ENCODE data around the gene GSG1L. TPM values are rescaled to one million over a fixed set of nuclear protein-coding genes. Genes with fewer than 3 reads are reported as not detected.

Gene GSG1L
- total RNA-seq, 1 experiment from 2014 or later, result not detected

DNA sequence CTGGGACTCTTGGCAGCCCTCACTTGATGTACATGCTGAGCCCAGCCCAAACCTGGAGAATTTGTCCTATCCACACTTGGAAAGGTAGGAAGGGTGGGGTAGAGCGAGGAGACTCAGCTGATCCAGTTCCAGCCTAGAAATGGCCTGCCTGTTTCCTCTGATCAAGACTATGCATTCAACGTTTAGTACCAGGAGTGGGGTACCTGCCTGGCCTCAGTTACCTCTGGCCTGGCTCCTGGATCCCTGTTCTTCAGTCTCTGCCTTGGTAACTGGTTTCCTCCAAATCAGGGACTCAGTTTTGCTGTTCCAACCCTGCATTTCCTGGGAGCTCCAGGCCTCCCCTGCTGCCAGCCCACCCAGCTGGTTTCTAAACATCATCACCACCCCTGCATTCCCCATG, 233.5 kb downstream of the GSG1L start:
- H3K4me1 ChIP-seq (replicated peaks), result no peaks in the 10 kb centered on the region
- H3K4me3 ChIP-seq, result no peak overlapping the region
- H3K9me3 ChIP-seq (replicated peaks), result 0 out of 2 replicates have a peak, but pooled peaks cover 4% of the 10 kb centered on the region
- no peaks in the 10 kb centered on the region for H3K36me3 ChIP-seq
- no peak overlapping the region for H3K27ac ChIP-seq
- no peak for DNase-seq (ENCODE audit: low read depth in 1 of 2, low spot score in 2 of 2)
- 0 out of 2 replicates have a peak, but pooled peaks cover 4% of the 10 kb centered on the region for H3K27me3 ChIP-seq (replicated peaks)

DNA sequence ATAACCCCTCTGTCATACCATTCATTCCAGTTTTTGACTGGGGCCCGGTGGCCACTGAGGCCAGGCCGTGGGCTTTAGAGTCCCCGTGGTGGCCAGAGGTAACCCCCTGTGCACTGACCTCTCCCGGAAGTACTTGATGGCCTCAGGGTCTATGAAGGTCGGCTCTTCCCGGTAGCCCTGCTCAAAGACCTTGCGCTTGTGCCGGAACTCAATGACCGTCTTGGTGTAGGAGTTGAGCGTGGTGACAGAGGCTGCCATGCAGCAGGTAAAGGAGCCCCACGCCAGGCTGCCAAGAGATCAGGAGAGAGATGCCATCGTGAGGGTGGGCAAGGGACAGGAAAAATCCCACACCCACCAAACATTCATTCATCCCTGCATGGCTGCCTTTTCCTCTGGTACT, 234.8 kb downstream of the GSG1L start:
- Histone ChIP-seq H3K27ac (no peak overlapping the region), H3K27me3 (replicated peaks) (0 out of 2 replicates have a peak, but pooled peaks cover 6% of the 10 kb centered on the region), H3K4me3 (no peak overlapping the region), H3K4me1 (replicated peaks) (no peaks in the 10 kb centered on the region), H3K36me3 (no peaks in the 10 kb centered on the region), H3K9me3 (replicated peaks) (0 out of 2 replicates have a peak, but pooled peaks cover 4% of the 10 kb centered on the region)
- no peak for DNase-seq (ENCODE audit: low read depth in 1 of 2, low spot score in 2 of 2)

DNA sequence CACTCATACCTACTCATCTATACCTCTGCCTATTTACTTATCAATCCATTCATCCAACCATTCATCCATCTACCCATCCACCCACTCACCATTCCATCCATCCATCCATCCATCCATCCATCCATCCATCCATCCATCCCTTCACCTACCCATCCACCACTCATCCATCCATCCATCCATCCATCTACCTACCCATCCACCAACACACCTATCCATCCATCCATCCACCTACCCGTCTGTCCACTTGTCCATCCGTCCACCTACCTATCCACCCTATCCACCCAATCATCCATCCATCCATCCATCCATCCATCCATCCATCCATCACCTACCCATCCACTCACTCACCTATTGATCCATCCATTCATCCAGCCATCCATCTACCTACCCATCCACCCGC, 235.7 kb downstream of the GSG1L start:
- no peaks in the 10 kb centered on the region for H3K4me1 ChIP-seq (replicated peaks)
- H3K27ac ChIP-seq, result no peak overlapping the region
- no peak overlapping the region for H3K4me3 ChIP-seq
- H3K36me3 ChIP-seq, result no peaks in the 10 kb centered on the region
- H3K27me3 ChIP-seq (replicated peaks), result peaks cover 10% of the 10 kb centered on the region; the same call in 1 of the 2 replicates
- 0 out of 2 replicates have a peak, but pooled peaks cover 4% of the 10 kb centered on the region for H3K9me3 ChIP-seq (replicated peaks)
- no peak for DNase-seq (ENCODE audit: low read depth in 1 of 2, low spot score in 2 of 2)

DNA sequence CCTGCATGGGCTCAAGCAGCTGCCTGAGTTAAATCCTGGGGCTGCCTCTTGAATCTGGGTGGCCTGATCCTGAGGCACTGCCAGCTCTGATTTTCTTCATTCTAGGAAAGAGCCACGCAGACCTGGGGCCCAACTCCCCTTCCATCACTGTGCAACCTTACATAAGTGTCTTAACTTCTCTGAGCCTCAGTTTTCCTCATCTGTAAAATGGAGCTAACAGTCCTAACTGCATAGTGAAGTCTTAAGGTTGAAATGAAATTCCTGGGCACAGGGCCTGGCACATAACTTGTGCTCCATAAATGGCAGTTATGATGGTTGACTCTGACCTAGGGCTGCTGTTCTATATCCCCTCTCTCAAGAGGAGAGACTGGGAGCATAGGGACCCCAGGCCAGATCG, 236.6 kb downstream of the GSG1L start:
- Histone ChIP-seq H3K36me3 (no peaks in the 10 kb centered on the region), H3K27me3 (replicated peaks) (peaks cover 9% of the 10 kb centered on the region; the same call in 1 of the 2 replicates), H3K4me1 (replicated peaks) (no peaks in the 10 kb centered on the region), H3K27ac (no peak overlapping the region), H3K4me3 (no peak overlapping the region), H3K9me3 (replicated peaks) (0 out of 2 replicates have a peak, but pooled peaks cover 4% of the 10 kb centered on the region)
- DNase-seq (ENCODE audit: low read depth in 1 of 2, low spot score in 2 of 2), result no peak

DNA sequence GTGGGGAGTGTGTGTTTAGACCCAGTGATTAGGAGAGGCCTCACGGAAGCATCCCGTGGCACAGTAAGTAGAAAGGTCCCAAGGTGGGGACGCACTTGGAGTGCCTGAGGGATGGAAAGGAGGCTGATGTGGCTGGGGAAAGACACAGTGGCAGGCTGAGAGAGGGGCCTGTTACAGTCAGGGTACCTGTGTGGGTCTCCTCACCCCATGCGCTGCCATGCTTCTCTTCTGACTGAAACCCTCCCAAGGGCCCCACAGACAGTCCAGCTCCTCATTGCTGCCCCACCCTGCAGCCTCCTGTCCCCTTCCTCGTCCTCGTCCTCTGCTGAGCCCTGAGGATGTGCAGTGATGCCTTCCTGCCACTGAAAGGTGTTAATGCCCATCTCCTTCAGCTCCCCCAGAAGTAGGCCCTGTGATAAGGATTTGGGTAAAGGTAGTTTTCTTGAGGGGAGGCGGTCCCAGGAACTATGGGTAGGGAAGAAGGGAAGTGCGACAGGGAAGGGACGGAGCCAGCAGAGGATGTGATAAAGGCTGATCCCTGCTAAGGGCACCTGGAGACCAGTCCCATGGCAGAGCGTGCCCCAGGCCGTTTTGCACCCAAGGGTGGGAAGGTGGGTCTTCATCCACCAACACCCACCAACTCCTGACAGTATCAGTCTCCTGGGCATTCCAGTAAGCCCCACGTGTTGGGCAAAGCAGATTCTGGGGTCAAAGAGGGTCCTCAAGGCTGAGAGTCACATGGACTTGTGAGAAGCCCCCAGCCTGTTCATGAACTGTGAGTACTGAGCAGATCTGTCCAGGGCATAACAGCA, 237.2 kb downstream of the GSG1L start:
- Histone ChIP-seq H3K4me3 (no peak overlapping the region), H3K4me1 (replicated peaks) (no peaks in the 10 kb centered on the region), H3K36me3 (no peaks in the 10 kb centered on the region), H3K9me3 (replicated peaks) (0 out of 2 replicates have a peak, but pooled peaks cover 4% of the 10 kb centered on the region), H3K27ac (no peak overlapping the region), H3K27me3 (replicated peaks) (peaks cover 11% of the 10 kb centered on the region; the same call in 1 of the 2 replicates)
- DNase-seq (ENCODE audit: low read depth in 1 of 2, low spot score in 2 of 2), result no peak

DNA sequence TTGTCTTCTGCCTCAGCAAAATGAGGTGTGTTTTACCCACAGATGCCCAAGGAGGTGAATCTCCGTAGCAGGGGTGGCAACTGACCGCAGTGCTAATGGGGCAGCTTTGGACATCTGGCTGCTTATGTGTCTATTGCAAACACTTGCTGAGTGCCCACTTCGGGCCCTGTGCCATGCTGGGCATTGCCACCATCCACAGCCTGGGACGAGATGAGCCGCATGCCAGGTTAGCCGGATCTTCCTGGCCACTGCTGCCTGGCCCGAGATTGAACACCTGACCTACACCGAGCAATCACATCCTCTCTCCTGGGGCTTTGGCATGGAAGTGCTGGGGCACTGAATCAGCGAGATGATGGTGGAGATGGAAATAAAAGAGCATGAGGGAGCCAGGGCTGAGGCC, 238.7 kb downstream of the GSG1L start:
- H3K36me3 ChIP-seq, result no peaks in the 10 kb centered on the region
- H3K9me3 ChIP-seq (replicated peaks), result 0 out of 2 replicates have a peak, but pooled peaks cover 3% of the 10 kb centered on the region
- peaks cover 20% of the 10 kb centered on the region; the same call in 1 of the 2 replicates for H3K27me3 ChIP-seq (replicated peaks)
- DNase-seq (ENCODE audit: low read depth in 1 of 2, low spot score in 2 of 2), result no peak
- H3K27ac ChIP-seq, result no peak overlapping the region
- no peak overlapping the region for H3K4me3 ChIP-seq
- H3K4me1 ChIP-seq (replicated peaks), result no peaks in the 10 kb centered on the region

DNA sequence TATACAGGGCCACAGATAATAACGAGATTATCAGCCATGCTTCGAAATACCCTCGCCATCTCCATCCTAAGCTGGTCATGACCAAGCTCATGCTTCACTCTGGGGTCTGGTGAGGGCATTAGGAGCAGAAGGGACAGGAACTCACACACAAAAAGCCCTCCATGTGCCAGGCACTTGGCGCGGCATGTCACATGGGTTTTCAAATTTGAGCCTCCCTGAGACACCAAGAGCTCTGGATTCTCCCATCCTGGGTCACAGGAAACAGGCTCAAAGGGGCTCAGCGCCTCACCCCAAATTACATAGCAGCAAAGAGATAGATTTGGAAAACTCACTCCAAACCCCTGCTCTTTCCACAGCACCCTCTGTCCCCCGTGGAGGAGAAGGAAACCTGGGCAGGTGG, 239.5 kb downstream of the GSG1L start:
- Histone ChIP-seq H3K4me1 (replicated peaks) (no peaks in the 10 kb centered on the region), H3K27ac (no peak overlapping the region), H3K27me3 (replicated peaks) (peaks cover 25% of the 10 kb centered on the region), H3K9me3 (replicated peaks) (no peaks in the 10 kb centered on the region), H3K4me3 (no peak overlapping the region), H3K36me3 (no peaks in the 10 kb centered on the region)
- DNase-seq (ENCODE audit: low read depth in 1 of 2, low spot score in 2 of 2), result no peak

DNA sequence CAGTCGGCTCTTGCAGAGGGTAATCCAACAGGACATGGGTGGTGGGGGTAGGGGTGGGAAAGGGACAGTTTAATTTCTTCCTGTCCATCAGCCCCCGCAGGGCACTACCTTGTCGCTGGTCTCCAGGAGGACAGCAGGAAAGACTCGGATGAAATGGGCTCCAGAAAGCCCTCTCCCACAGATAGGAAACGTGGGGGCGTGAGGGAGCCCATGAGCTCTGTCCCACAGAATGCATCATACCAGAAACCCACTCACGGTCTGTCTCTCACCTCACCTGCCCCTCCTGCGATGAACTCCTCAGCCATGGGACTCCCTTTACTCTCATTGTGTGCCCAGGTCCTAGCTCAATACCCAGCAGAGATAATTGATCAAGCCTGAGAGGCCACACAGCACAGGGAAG, 240.1 kb downstream of the GSG1L start:
- Histone ChIP-seq H3K27me3 (replicated peaks) (peaks cover 31% of the 10 kb centered on the region), H3K27ac (no peak overlapping the region), H3K4me1 (replicated peaks) (no peaks in the 10 kb centered on the region), H3K9me3 (replicated peaks) (no peaks in the 10 kb centered on the region), H3K4me3 (no peak overlapping the region), H3K36me3 (no peaks in the 10 kb centered on the region)
- no peak for DNase-seq (ENCODE audit: low read depth in 1 of 2, low spot score in 2 of 2)

DNA sequence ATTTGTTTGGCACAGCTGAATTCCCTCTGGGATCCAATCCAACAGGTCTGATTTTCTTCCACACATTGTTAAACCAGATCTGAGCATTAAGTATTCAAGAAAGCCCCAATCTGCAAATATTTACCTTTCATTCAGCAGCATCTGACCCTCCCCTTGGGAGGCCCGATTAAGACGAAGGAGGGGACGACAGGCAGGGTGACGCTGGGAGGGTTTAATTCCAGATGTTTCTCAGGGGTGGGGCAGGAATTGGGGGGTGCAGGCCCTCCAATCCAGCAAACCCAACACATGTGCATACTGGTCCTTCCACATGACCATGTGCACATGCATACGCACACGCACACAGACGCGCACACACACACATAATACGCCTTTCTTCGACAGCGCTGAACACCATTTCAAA, 240.5 kb downstream of the GSG1L start:
- no peaks in the 10 kb centered on the region for H3K4me1 ChIP-seq (replicated peaks)
- peaks cover 35% of the 10 kb centered on the region for H3K27me3 ChIP-seq (replicated peaks)
- no peak overlapping the region for H3K27ac ChIP-seq
- no peaks in the 10 kb centered on the region for H3K9me3 ChIP-seq (replicated peaks)
- H3K4me3 ChIP-seq, result no peak overlapping the region
- H3K36me3 ChIP-seq, result no peaks in the 10 kb centered on the region
- no peak for DNase-seq (ENCODE audit: low read depth in 1 of 2, low spot score in 2 of 2)

DNA sequence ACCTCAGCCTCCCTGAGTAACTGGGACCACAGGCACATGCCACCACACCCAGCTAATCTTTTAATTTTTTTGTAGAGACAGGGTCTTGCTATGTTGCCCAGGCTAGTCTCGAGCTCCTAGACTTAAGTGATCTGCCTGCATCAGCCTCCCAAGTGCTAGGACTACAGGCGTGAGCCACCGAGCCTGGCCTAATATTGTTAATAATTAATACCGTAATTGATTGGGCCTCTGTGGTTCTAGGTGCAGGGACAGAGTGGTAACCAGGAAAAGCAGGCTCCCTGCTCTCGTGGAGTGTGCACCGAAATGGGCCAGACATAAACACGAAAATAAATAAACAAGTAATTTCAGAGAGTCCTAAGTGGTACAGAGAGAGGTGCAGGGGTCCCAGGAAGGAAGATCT, 241.0 kb downstream of the GSG1L start:
- Histone ChIP-seq H3K4me1 (replicated peaks) (no peaks in the 10 kb centered on the region), H3K4me3 (no peak overlapping the region), H3K9me3 (replicated peaks) (no peaks in the 10 kb centered on the region), H3K27ac (no peak overlapping the region), H3K36me3 (no peaks in the 10 kb centered on the region), H3K27me3 (replicated peaks) (peaks cover 40% of the 10 kb centered on the region)
- DNase-seq (ENCODE audit: low read depth in 1 of 2, low spot score in 2 of 2), result no peak

DNA sequence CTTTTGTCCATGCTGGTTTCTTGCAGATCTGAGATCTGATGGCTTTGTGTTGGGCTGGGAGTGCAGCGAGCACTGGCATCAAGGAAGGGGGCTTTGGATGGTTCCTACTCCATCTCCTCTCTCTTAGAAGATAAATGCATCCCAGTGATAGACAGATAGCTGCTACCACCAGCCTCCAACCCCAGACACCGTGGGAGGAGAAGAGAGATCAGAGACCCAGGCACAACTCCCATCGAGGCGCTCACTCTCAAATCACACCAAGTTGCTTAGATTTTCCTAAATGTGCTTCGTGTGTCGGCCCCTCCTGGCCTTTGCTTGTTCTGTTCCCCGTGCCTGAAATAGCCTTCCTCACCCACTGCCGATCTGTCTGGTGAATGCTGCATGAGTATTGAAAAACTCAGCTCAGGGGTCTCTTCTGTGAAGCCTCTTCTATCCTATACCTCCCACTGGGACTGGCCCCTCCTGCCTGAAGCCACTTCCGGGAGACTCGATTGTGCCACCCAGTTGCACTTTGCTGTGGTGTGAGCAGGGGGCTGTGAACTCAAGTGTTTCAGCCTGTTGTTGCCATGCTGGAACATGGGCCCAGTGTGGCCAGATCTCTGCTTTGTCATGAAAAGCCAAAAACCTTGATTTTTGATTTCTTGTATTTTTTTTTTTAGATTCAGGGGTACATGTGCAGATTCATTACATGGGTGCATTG, 242.7 kb downstream of the GSG1L start:
- H3K4me1 ChIP-seq (replicated peaks), result no peaks in the 10 kb centered on the region
- no peak overlapping the region for H3K4me3 ChIP-seq
- no peak for DNase-seq (ENCODE audit: low read depth in 1 of 2, low spot score in 2 of 2)
- H3K27ac ChIP-seq, result no peak overlapping the region
- no peaks in the 10 kb centered on the region for H3K9me3 ChIP-seq (replicated peaks)
- peaks cover 52% of the 10 kb centered on the region for H3K27me3 ChIP-seq (replicated peaks)
- no peaks in the 10 kb centered on the region for H3K36me3 ChIP-seq

DNA sequence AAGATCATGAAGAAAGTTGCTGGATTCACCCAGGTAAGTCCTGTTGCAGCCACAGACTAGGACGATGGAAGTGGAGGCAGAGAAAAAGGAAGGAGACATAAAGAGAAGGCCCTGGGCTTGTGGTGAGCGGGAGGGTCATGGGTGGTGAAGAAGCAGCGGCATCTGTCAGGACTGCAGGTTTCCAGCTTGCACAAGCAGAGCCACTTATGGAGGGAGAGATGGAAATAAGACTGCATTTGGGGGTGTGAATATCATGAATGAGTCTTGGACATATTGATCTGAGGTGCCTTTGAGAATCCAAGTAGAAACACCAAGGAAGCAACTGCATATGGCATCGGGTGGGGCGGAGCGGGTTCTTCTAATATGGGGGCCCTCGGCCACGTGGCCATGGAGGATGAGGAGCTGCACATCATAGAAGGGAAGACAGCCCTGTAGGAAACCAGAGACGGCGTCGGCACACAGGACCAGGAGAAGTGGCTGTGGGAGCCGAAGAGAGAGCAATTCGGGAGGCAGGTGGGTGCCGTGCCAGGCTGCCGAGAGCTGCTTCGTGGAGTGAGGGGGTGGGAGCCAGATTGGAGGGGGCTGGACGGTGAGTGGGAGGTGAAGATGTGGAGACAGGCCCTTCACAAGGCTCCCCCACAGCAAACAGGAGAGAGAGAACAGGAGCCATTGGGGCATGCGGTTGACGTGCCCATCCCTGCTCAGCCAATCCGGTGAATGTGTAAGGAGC, 243.5 kb downstream of the GSG1L start:
- no peaks in the 10 kb centered on the region for H3K4me1 ChIP-seq (replicated peaks)
- H3K4me3 ChIP-seq, result no peak overlapping the region
- peaks cover 52% of the 10 kb centered on the region for H3K27me3 ChIP-seq (replicated peaks)
- no peaks in the 10 kb centered on the region for H3K9me3 ChIP-seq (replicated peaks)
- H3K27ac ChIP-seq, result no peak overlapping the region
- no peaks in the 10 kb centered on the region for H3K36me3 ChIP-seq
- DNase-seq (ENCODE audit: low read depth in 1 of 2, low spot score in 2 of 2), result no peak

DNA sequence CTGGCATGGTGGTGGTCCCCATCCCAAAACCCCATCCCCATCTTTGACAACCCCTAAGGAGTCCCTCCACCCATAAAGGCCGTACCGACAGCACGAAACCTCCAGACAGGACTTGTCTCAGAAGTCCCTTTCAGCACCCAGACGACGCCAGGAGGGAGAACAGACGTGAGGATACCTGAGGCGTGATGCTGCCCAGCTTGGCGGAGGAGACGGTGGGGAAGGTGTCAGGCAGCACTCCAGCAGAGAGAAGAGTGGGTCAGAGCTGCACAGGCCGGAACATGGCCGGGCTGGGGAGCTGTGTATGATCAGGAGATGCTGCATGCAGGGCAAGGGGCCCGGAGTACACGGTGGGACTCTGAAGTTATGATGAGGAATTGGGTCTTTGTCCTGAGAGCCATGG, 244.2 kb downstream of the GSG1L start:
- H3K27ac ChIP-seq, result no peak overlapping the region
- DNase-seq (ENCODE audit: low read depth in 1 of 2, low spot score in 2 of 2), result no peak
- no peak overlapping the region for H3K4me3 ChIP-seq
- peaks cover 52% of the 10 kb centered on the region for H3K27me3 ChIP-seq (replicated peaks)
- no peaks in the 10 kb centered on the region for H3K36me3 ChIP-seq
- H3K4me1 ChIP-seq (replicated peaks), result no peaks in the 10 kb centered on the region
- no peaks in the 10 kb centered on the region for H3K9me3 ChIP-seq (replicated peaks)

All from SJSA1 (cell line).